PC-3 (cell line): ENCODE data around the gene POLA1. TPM values are rescaled to one million over a fixed set of nuclear protein-coding genes. Genes with fewer than 3 reads are reported as not detected.
"Not testable (repeated sequence)": the region's sequence is repeated elsewhere in the genome, so short reads cannot be mapped to it uniquely, and the experiment has no call there.

Source experiments
- ATAC-seq: fragments of 200-7000 bp; cut with Tn5 transposase; 2 replicates; pipeline ENCODE4 v1.9.1; 2020; ENCODE audit warnings: mild to moderate bottlenecking, moderate library complexity
- BruUV-seq: library from RNA; stranded (reverse); fragments of 400-500 nt; replicated peaks from 2 replicates; lab custom pipeline; 2021; lab: Mats Ljungman, UMichigan
- CTCF ChIA-PET: fragments of 300-600 bp; sonication (Branson Sonifier 250); formaldehyde crosslinking; loops from one replicate; lab custom pipeline; 2022; ENCODE audit warnings: antibody characterized with exemption; lab: Charles Lee
- POLR2A ChIA-PET: fragments of 300-600 bp; sonication (Branson Sonifier 250); formaldehyde crosslinking; loops from one replicate; lab custom pipeline; 2022; ENCODE audit warnings: antibody characterized with exemption; ENCODE audit not compliant: unreplicated experiment; lab: Charles Lee
- DNase-seq: peaks from one replicate; pipeline ENCODE4 v3.0.0-alpha.2; 2015
- H2AFZ ChIP-seq: fragments of 300-600 bp; sonication (generic); 2 replicates; pipeline ENCODE4 v1.6.0; 2016; ENCODE audit warnings: antibody characterized with exemption, low read length
- H3F3A ChIP-seq: fragments of 300-600 bp; sonication (generic); one replicate; pipeline ENCODE4 v1.6.0; 2017; ENCODE audit warnings: antibody characterized with exemption, low read length, control low read depth, mild to moderate bottlenecking; ENCODE audit not compliant: unreplicated experiment
- H3K27ac ChIP-seq: fragments of 300-600 bp; sonication (generic); 2 replicates; pipeline ENCODE4 v1.5.1; 2016; ENCODE audit warnings: mild to moderate bottlenecking, low read length
- H3K27me3 ChIP-seq: fragments of 300-600 bp; sonication (generic); 2 replicates; pipeline ENCODE4 v1.6.1; 2016; ENCODE audit warnings: low read length, mixed read lengths
- H3K36me3 ChIP-seq: fragments of 300-600 bp; sonication (generic); 2 replicates; pipeline ENCODE4 v1.6.1; 2016; ENCODE audit warnings: low read depth, mixed run types, low read length, mixed read lengths
- H3K4me1 ChIP-seq: fragments of 300-600 bp; sonication (generic); 2 replicates; pipeline ENCODE4 v1.5.1; 2016; ENCODE audit warnings: low read length; ENCODE audit not compliant: insufficient read depth
- H3K4me2 ChIP-seq: fragments of 300-600 bp; sonication (generic); 2 replicates; pipeline ENCODE4 v1.6.0; 2016; ENCODE audit warnings: low read length
- H3K4me3 ChIP-seq: fragments of 300-600 bp; sonication (generic); 2 replicates; pipeline ENCODE4 v1.5.1; 2016; ENCODE audit warnings: mild to moderate bottlenecking, low read length, mixed read lengths
- H3K79me2 ChIP-seq: fragments of 300-600 bp; sonication (generic); 2 replicates; pipeline ENCODE4 v1.6.1; 2017; ENCODE audit warnings: low read length, mixed read lengths
- H3K9ac ChIP-seq: fragments of 300-600 bp; sonication (generic); 2 replicates; pipeline ENCODE4 v1.6.0; 2016; ENCODE audit warnings: mild to moderate bottlenecking, low read length
- H3K9me2 ChIP-seq: fragments of 300-600 bp; sonication (generic); replicated peaks from 2 replicates; pipeline ENCODE4 v1.6.1; 2016; ENCODE audit warnings: mixed run types, low read length, mixed read lengths
- H3K9me3 ChIP-seq: fragments of 300-600 bp; sonication (generic); 2 replicates; pipeline ENCODE4 v1.6.1; 2016; ENCODE audit warnings: low read length, mixed read lengths
- H4K20me1 ChIP-seq: fragments of 300-600 bp; sonication (generic); 2 replicates; pipeline ENCODE4 v1.6.1; 2016; ENCODE audit warnings: low read length, mixed read lengths
- EZH2 ChIP-seq: fragments of 300-600 bp; sonication (generic); IDR thresholded peaks from one replicate; pipeline ENCODE4 v1.6.1; 2017; ENCODE audit warnings: antibody characterized with exemption, mild to moderate bottlenecking, low read length; ENCODE audit not compliant: unreplicated experiment
- EZH2phosphoT487 ChIP-seq: fragments of 300-600 bp; sonication (generic); IDR thresholded peaks from 2 replicates; pipeline ENCODE4 v1.6.1; 2018; ENCODE audit warnings: mild to moderate bottlenecking, antibody characterized with exemption, low read length, borderline replicate concordance
- intact Hi-C: fragments of 100-400 bp; cut with micrococcal nuclease; formaldehyde crosslinking; loops from 2 replicates; pipeline ENCODE4 v1.9.0; 2023
- total RNA-seq: library from RNA; depleted of rRNA; stranded (reverse); fragments of >200 nt; gene quantifications from 2 replicates; pipeline ENCODE4 v1.2.3, GENCODE V29; 2014
- TF ChIP-seq, protein P1 (sequence below): fragments of 300-600 bp; sonication (generic); conservative IDR thresholded peaks from 2 replicates; pipeline ENCODE4 v1.5.1; 2017; ENCODE audit warnings: antibody characterized with exemption, low read depth, mild to moderate bottlenecking, low read length

The POLA1 gene
- total RNA-seq, 1 experiment from 2014 or later, result 19.6 TPM

DNA sequence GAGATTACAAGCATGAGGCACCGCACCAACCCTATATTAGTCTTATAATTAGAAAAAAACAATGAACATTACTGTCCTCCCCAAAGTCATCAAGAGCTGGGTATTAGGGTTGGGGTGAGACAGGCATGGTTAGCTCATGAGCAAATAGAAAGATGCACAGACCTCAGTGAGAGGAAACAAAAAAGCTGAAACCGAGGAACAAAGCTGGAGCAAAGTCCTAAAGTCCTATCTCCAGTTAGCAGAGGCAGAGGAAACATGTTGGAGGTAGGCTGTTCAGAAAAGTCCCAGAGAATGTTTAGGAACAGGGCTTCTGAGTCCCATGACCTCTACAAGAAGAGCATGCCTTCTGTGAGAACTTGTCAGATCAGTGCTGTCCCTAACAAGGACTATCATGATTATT is 41.9 kb upstream of the POLA1 start:
- DNase-seq (no peak), ATAC-seq (no peak)
- no peaks in the 10 kb centered on the region for H3F3A ChIP-seq
- ChIA-PET CTCF (no interaction called here), POLR2A (no interaction called here)
- no peak overlapping the region for H3K9ac ChIP-seq
- no TSS peak for BruUV-seq
- H4K20me1 ChIP-seq, result no peaks in the 10 kb centered on the region
- TF ChIP-seq EZH2phosphoT487 (no peak), EZH2 (no peak)
- TF ChIP-seq, protein P1, sequence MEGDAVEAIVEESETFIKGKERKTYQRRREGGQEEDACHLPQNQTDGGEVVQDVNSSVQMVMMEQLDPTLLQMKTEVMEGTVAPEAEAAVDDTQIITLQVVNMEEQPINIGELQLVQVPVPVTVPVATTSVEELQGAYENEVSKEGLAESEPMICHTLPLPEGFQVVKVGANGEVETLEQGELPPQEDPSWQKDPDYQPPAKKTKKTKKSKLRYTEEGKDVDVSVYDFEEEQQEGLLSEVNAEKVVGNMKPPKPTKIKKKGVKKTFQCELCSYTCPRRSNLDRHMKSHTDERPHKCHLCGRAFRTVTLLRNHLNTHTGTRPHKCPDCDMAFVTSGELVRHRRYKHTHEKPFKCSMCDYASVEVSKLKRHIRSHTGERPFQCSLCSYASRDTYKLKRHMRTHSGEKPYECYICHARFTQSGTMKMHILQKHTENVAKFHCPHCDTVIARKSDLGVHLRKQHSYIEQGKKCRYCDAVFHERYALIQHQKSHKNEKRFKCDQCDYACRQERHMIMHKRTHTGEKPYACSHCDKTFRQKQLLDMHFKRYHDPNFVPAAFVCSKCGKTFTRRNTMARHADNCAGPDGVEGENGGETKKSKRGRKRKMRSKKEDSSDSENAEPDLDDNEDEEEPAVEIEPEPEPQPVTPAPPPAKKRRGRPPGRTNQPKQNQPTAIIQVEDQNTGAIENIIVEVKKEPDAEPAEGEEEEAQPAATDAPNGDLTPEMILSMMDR, result no peak
- H3K4me2 ChIP-seq, result no peak overlapping the region
- no peaks in the 10 kb centered on the region for H3K79me2 ChIP-seq
- no peaks in the 10 kb centered on the region for H3K27me3 ChIP-seq
- intact Hi-C loops, result no loop called here
- H3K4me1 ChIP-seq, result no peaks in the 10 kb centered on the region
- no peak overlapping the region for H2AFZ ChIP-seq
- no peak overlapping the region for H3K27ac ChIP-seq
- no peaks in the 10 kb centered on the region for H3K36me3 ChIP-seq
- no peaks in the 10 kb centered on the region for H3K9me2 ChIP-seq
- no peak overlapping the region for H3K4me3 ChIP-seq
- H3K9me3 ChIP-seq, result no peaks in the 10 kb centered on the region

DNA sequence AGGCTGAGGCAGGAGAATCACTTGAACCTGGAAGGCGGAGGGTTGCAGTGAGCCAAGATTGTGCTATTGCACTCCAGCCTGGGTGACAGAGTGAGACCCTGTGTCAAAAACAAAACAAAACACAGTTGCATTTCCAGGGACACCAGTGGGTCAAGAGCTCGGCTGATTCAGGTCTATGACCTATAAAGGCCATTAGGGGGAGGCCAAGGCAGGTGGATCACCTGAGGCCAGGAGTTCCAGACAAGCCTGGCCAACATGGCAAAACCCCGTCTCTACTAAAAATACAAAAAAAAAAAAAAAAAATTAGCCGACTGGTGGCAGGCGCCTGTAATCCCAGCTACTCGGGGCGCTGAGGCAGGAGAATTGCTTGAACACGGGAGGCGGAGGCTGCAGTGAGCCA is 38.0 kb upstream of the POLA1 start:
- H3K9ac ChIP-seq, intact Hi-C loops, H3K9me2 ChIP-seq, H3K79me2 ChIP-seq, H3K4me2 ChIP-seq, H3K36me3 ChIP-seq, H2AFZ ChIP-seq, H3K27me3 ChIP-seq, DNase-seq, ATAC-seq, H3K9me3 ChIP-seq, H3K4me1 ChIP-seq, H3F3A ChIP-seq, H4K20me1 ChIP-seq, H3K4me3 ChIP-seq, BruUV-seq, H3K27ac ChIP-seq: not testable (repeated sequence)
- CTCF ChIA-PET, result interaction anchor here (0.7 kb wide), 1 partner anchor 8 kb away, joined by 5 read pairs; no protein-coding TSS in a partner anchor
- POLR2A ChIA-PET, result interaction anchor here (0.6 kb wide), 1 partner anchor 10 kb away, joined by 3 read pairs; no protein-coding TSS in a partner anchor

DNA sequence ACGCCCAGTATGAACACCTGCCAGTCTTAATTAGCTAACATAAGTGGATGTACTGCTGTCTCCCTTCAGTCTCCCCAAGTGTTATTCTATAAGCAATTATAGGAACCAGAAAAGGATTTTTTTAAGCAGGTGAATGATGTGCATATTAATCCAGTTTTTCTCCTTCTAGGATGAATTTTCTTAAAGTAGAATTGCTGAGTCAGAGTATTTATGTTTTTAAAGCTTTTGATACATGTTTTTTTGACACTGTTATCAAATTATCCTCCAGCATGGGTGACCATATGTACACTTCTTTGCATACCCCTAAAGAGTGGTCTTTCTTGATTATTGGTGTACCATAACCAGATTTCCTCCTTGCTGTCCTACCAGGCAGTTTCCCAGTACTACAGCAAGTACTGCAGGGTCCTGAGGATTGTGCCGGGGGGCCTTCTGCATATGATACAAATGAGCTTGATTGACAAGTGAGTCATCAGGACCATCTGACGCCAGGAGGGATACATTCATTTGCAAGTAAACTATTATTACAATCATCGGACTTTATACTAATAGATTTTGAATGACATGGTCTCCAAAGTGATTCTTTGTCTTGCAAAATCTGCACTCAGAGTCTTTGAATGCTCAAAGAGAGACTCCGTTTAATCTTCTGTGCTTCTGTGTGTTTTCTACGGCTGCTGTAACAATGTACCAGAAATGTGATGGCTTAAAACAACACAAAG is 35.9 kb upstream of the POLA1 start:
- no peak overlapping the region for H2AFZ ChIP-seq
- peaks cover 8% of the 10 kb centered on the region for H3K27me3 ChIP-seq
- no TSS peak for BruUV-seq
- intact Hi-C loops, result no loop called here
- CTCF ChIA-PET, result no interaction called here
- no peaks in the 10 kb centered on the region for H3K79me2 ChIP-seq
- no peaks in the 10 kb centered on the region for H3K9me3 ChIP-seq
- no peaks in the 10 kb centered on the region for H3K9me2 ChIP-seq
- POLR2A ChIA-PET, result no interaction called here
- H3K36me3 ChIP-seq, result no peaks in the 10 kb centered on the region
- no peak for TF ChIP-seq EZH2phosphoT487
- TF ChIP-seq, protein P1, result no peak
- TF ChIP-seq EZH2, result no peak
- no peaks in the 10 kb centered on the region for H3K4me1 ChIP-seq
- DNase-seq (no peak), ATAC-seq (no peak)
- no peaks in the 10 kb centered on the region for H3F3A ChIP-seq
- no peak overlapping the region for H3K9ac ChIP-seq
- no peaks in the 10 kb centered on the region for H4K20me1 ChIP-seq
- no peak overlapping the region for H3K27ac ChIP-seq
- H3K4me3 ChIP-seq, result no peak overlapping the region
- no peak overlapping the region for H3K4me2 ChIP-seq
